HuH-7 (cell line): ENCODE results near the gene PLCL2.

ENCODE experiments used
- DNase-seq: peaks from one replicate; pipeline ENCODE4 v3.0.0; 2011; ENCODE audit warnings: low spot score

PLCL2 gene

DNA sequence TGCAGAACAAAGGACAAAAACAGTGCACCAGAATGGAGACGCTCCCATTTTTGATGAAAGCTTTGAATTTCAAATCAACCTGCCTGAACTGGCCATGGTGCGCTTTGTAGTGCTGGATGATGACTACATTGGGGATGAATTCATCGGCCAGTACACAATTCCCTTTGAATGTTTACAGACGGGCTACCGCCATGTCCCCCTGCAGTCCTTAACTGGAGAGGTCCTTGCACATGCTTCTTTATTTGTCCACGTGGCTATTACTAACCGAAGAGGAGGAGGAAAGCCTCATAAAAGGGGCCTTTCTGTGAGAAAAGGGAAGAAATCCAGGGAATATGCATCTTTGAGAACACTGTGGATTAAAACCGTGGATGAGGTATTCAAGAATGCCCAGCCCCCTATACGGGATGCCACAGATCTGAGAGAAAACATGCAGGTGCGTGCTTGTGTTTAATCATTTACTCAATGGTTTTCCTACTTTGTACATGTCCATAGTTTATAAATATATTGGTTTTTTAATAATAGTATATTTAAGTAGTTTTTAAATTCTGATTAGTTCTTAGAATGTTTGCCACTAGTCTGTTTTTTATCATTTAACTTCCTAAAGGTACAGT is 127.1 kb downstream of the PLCL2 start:
- DNase-seq = no peak

DNA sequence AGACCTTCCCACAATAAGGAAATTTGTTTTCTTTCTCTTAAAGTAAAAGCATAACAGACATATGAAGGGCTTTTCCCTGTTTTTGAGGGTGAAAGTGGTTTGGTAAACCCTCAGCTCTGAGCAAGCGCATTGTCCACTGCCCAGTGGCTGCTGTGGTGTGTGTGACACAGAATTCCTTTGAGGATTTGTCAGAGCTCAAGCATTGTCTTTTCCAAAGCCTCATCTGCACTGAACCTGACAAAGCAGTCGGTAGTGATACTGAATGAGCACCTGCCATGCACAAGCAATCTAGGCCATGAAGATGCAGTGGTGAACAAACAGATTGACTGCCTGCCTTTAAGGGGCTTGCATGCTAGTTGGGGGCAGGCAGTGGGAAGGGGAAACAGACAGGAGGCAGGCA is 128.3 kb downstream of the PLCL2 start:
- no peak for DNase-seq

- DNase-seq = no peak
These were observed 128.8 kb downstream of the PLCL2 start for GRCh38 chr3:17013571-17013970.

DNA sequence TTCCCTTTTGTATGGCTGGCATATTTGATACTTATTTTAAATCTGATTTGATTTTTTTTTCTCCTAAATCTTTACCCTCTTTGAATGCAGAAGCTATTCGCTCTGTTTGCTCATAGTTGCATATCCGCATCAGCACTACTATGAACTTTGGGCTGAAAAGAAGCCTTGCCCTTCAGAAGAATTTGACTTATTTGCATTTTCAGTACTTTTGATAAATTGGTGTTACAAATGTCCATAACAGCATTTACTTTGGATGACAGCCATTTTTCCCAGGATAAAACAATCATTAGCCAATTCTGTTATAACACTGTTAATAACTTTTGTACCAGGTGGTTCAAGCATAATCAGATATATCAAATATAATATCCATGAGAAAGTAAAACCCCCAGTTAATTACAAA is 129.5 kb downstream of the PLCL2 start:
- no peak for DNase-seq

GRCh38 chr3:17014709-17015108 is 130.0 kb downstream of the PLCL2 start:
- peak; percentile 17 for DNase-seq

- no peak for DNase-seq
These were observed 136.9 kb downstream of the PLCL2 start for GRCh38 chr3:17021614-17022013.

DNA sequence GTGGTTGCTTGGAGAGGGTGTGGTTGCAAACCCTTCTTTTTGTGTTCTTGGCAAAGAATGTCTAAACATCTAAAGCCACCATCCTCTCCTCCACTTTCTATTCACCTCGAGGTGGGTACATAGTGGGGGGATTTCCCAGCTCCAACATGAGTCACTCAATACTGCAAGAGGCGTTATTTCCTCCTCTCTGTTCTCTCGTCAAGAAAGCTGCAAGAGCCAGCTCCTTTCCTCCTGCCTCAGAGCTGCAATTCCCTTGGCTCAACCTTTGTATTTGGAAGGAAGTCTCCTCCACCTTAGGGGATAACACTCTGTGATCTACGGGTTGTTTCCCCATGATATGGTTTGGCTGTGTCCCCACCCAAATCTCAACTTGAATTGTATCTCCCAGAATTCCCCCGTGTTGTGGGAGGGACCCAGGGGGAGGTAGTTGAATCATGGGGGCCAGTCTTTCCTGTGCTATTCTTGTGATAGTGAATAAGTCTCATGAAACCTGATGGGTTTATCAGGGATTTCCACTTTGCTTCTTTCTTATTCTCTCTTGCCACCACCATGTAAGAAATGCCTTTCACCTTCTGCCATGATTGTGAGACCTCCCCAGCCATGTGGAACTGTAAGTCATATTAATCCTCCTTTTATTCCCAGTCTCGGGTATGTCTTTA is 138.4 kb downstream of the PLCL2 start:
- DNase-seq = no peak

DNA sequence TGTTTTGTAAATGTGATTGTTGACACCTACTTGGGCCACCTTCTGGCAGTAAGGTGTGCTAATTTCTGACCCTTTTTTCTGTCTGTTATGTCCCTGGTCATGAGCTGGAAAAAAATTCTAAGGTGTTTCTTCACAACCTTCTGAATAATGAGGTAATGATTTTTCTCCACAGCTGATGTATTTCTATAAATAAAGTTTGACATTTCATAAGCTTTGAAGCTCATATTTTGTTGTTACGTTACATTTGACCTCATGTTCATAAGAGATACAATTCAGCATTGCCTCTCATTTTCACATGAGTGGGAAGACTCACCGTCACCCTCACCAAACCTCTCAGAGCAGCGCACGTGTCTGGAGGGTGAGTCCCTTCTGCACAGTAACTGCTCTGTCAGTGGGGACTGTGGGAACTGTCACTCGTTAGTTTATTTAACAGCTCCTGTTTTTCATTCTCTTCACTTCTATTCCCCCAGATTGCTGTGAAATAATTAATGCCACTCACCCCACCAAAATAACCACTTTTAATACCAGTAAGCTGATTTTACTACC is 140.9 kb downstream of the PLCL2 start:
- no peak for DNase-seq

DNA sequence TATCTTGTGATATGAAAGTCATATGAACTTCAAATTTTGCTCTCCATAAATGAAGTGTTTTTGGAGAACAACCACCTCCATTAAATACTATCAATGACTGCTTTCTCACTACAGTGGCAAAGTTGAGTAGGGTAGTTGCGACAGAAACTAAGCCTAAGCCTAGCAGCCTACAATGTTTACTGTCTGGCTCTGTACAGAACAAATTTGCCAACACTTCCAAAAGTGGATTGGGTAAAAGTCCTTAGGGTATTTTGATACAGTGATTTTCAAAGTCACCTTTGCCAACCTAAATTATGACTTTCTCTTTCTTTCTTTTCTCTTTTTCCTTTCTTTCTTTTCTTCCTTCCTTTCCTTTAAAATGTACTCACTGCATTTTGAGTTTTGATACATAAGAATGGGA is 142.6 kb downstream of the PLCL2 start:
- peak; percentile 17 for DNase-seq

DNA sequence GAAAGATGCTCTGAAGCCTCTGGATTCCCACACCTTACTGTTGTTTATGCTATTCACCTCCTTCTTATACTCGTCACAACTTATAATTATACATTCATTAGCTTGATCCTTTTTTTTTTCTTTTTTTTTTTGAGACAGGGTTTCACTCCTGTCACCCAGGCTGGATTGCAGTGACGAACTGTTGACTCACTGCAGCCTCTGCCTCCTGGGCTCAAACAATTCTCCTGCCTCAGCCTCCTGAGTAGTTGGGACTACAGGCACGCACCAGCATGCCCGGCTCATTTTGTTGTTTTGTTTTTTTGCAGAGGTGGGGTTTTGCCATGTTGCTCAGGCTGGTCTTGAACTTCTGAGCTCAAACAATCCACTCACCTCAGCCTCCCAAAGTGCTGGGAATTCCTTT is 143.6 kb downstream of the PLCL2 start:
- no peak for DNase-seq

GRCh38 chr3:17030438-17030837 is 145.7 kb downstream of the PLCL2 start:
- no peak for DNase-seq

DNA sequence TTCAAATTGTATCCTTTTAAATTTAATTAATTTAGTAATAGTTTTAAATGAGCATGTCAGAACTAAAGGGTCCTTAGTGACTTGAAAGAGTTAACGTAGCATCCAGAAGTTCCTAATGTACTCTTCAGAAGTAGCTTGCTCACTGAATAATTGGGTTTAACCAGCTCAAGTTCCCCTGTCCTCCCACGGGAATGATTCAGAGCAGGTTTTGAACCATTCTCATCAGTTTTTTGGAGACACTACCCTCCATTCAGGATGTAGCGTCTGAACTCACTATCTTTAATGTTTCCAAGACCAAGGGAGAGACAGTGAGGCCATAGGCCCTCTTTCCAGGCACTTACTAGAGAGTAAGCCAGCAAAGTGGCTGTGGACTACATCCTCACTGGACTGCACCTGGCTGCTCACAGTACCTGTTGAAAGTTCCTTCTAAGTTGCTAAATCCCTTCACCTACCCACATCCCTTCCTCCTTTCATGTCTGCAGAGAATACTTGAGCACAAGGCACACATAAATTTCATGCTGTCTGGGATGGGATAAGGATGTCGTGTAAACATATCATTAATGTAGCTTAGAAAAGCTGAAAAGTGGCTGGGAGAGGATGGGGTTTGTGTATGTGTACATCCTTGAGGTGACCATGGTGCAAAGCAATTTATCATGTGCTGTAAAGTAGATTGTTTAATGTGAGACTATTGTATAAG is 146.3 kb downstream of the PLCL2 start:
- DNase-seq = no peak

DNA sequence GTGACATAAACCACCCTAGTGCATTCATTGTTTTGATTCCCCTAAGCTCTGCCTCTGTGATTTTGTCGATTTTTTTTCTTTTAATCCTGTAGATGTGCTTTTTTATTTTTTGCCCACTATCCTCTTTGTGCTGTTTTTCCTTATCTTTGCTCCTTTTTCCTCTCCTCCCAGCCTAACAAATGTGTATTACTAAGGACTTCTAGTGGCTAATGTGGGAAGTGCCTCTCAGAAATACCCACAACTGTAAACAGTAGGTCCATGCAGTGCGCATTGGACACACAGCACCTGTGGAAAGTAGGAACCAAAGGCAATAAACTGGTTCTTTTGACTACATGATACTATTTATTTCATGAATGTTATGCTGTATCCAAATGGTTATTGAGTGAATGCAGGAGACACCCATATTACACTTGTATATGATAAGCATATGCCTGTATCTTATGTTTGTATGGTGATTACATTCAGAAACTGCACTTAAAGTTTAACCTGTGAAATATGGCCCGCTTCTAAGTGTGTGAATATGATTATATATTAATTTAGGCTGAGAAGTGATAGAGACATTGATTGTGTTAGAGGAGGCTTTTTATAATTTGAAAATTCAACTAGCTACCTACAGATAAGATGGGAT is 147.8 kb downstream of the PLCL2 start:
- peak; percentile 54 for DNase-seq

GRCh38 chr3:17033516-17034168 is 148.9 kb downstream of the PLCL2 start:
- no peak for DNase-seq

- no peak for DNase-seq
These were observed 150.3 kb downstream of the PLCL2 start for GRCh38 chr3:17035033-17035432.

DNA sequence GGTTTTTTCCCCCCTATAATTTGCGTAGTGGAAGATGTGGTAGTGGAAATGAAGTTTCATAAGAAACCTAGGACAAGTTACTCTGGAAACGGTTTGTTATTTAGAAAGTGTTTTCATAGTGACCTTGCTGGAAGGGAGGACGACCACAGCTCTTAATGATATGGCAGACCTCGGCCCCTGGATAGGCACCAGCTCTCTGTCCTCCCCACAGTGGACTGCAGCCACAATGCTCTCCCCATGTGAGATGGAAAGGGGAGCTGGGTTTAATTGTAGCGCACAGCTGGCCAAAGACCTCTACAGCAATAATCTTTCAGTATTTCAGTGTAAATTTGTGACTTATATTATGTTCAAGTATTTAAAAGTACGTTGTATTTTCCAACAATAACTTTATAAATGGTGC is 151.2 kb downstream of the PLCL2 start:
- no peak for DNase-seq

GRCh38 chr3:17038141-17038540 is 153.4 kb downstream of the PLCL2 start:
- no peak for DNase-seq

DNA sequence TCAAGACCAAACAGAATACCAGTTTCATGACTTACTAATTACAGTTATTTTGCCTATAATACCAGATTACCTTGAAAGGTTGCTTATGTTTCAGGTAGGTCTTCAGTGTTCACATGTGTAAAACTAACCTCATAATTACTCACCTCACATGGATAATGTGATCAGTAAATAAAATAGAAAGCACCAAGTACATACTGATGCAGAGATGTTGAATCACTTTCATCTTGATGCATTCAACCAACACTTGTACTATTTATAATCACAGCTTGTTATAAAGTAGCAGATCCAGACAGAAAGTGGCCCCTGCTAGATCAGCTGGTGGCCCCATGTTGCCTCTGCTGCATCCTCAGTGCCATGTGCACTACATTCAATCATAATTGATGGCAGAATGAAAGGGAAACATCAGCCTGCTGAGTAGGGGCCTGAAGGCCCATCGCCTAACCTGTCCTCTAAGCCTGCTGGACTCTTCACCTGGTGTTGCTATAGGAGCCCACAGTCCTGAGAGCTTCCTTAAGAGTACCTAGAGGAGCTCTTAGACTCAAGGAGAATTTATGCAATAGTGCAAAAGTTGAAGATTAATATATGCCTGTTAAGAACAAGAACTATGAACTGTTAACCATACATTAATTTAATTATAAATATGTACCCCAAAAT is 154.3 kb downstream of the PLCL2 start:
- no peak for DNase-seq

- no peak for DNase-seq
These were observed 154.8 kb downstream of the PLCL2 start for GRCh38 chr3:17039594-17039993.

DNA sequence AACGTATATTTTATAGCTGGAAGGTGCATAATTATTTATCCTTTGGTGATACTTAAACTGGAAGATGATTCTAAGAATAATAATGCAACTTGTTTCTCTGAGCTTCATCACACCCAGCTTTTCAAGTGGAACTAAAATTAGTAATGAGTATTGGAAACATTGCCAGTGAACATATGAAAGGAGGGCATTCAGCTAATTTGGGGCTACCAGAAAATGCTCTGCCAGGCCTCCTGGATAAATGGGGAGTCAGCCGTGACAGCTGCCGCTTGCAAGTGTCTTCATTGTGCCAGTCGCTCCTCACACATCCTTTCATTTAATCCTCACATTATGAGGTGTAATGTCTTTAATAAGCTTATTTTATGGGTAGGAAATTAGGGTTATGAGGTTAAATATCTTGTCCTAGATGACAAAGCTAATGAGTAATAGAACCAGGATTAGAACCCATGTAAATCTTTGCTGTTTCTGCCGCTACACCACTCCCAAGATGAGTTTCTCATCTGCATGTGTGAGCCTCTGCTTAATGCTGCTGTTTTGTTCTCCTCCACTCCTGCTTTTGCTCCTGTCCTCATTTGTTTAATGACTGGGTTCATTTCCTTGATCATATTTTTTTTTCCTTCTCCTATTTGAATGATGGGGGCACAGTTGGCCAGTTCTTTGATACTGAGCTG is 155.7 kb downstream of the PLCL2 start:
- no peak for DNase-seq

DNA sequence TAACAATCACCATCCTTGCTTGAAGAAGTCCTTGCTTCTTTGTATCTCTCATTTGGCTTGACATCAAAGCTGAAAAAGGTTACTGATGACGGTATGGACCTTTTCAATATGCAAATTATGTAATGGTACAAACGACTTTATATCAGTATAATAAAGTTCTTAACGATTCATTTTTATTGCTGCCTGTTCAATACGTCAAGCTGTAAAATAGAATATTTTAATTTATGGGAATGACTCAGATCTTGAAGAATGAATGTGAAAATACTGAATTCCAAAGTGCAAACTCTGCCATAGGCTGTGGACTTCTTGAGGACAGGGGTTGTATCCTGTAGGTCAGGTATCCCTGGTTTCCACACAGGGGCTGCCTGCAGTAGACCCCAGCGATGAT is 156.2 kb downstream of the PLCL2 start:
- no peak for DNase-seq
